ENCODE data around the gene ENAH.

GRCh38 chr1:225493591-225494246 is 159.2 kb downstream of the ENAH start:
- TF ChIP-seq CTCF (IDR thresholded peaks at IDR 0.05 in 8 of 11, conservative IDR thresholded peaks at IDR 0.05 in 3 of 11): no peak
- TF ChIP-seq POLR2A (IDR thresholded peaks at IDR 0.05): no peak
